NCI-H187 treated with DMSO at 0.1 percent for 48 hours (cell line): ENCODE results near the gene CSF3.

Experiments used
- DNase-seq: peaks from one replicate; lab custom pipeline; 2025; lab: John Stamatoyannopoulos, UW

The CSF3 gene

GRCh38 chr17:40062329-40063186, 47.3 kb downstream of the CSF3 start, which contains the start of gene THRA:
Gene THRA (plus strand): TSS chr17:40062965. CDS start chr17:40074489, 11,524 bp downstream.
- DNase-seq, result no peak

DNA sequence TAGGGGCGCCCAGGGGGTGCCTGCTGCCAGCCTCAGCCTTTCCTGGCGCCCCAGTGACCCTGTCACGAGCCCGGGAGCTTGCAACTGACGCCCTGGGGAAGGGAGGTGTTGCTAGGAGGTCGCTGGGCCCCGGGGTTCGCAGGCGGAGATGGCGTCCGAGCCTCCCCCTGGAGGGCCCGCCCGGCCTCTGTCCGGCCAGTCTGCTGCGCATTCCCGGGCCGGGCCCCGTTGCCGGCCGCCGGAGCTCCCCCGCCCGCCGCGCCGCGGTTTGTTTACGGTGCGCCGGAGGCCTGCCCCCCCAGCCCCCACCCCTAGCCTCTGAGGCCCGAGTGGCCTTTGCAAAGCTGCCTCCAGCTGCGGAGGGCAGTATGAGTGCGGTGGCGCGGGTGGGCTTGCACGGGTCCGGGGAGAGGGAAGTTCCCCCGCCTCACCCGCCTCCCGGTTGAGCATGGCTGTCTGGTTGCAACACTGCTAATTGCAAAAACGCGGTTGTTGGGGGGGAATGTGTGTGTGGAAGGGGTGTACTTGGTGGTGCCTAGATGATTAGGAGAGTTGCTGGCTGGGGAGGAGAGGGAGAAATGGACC, 48.0 kb downstream of the CSF3 start:
- DNase-seq, result no peak

- DNase-seq, result no peak
Measured at GRCh38 chr17:40063901-40064531, 48.8 kb downstream of the CSF3 start.

DNA sequence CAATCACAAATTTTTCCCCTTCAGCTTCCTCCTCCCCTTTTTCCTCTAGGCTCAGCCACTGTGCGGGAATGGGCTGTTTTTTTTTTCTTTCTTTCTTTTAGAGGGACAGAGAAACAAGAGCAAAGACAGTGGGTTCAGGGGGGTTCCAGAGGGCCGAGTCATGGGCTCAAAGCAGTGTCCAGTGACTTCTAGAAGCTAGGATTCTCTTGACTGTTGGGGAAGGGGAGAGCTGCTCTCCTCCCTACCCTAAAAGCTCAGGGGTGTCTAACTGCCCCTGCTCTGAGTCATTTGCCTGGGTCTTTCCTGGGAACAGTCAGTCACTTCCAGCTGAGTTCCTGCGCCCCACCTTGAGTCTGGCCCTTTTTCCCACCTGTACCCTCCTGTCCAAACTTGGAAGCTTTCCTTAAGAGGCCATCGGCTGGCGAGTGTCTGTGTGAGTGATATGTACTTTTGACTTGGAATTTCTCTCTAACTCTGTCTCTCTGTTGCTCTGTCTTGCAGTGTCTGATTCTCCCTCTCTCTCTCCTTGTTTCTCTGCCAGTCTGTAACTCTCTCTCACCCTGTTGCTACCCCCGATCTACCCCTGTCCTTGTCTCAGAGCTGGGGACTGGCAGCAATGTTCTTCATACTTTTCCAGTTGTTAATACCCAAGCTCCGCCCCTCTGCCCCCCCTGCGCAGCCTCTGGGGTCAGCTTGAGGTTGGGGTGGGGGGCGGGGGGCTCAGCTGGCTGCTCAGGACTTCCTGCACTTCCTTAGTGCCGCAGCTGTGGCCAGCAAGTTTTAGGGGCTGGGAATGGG, 49.9 kb downstream of the CSF3 start:
- DNase-seq, result no peak

DNA sequence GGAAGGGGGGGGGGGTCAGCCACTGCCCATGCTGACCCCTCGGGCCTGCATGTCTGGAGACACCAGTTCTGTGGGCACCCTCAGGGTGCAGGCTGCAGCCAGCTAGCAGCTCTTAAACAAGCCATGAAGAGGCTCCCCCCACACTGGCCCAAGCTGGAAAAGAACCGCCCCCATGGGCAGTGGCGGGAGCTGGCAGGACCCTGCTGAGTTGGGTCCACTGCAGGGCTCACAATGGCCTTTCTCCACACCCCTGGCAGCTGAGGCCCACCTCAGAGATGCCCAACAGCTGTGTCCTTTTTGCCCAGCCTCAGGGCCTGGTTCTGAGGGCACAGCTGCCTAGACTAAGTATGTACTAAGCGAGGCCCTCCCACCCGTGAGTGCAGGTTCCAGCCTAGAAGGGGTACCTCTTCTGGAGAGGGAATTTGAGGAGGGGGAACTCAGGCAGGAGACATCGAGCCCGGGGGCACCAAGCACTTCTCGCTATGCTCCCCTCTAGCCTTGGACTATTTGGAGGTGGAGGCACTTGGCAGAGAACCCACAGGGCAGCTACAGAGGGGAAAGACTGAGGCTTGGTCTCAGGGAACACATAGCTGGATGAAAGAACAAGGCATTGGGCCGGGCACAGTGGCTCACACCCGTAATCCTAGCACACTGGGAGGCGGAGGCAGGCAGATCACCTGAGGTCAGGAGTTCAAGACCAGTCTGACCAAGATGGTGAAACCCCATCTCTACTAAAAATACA, 50.7 kb downstream of the CSF3 start:
- DNase-seq, result no peak
